ENCODE data around the gene DNMT1. TPM values are rescaled to one million over a fixed set of nuclear protein-coding genes. Genes with fewer than 3 reads are reported as not detected.

The DNMT1 gene

Small RNA genes within 50 kb of the gene (small RNA-seq; reads per million reads assigned to genes)
- gene MIR4322 (ENCODE audit: insufficient read depth) (not detected), gene SNORD105 (ENCODE audit: insufficient read depth) (417 reads per million, percentile 98 among the genes with 10 or more reads in this experiment), gene SNORD105B (ENCODE audit: insufficient read depth) (759 reads per million, percentile 99 among the genes with 10 or more reads in this experiment)

Data from neuronal stem cell (in vitro differentiated cells).